Measurements from ENCODE around the gene ARRDC5.
"Not testable (repeated sequence)": the region's sequence is repeated elsewhere in the genome, so short reads cannot be mapped to it uniquely, and the experiment has no call there.

The ARRDC5 gene

GRCh38 chr19:4902796-4903195 is at the start of gene ARRDC5:
TSS of gene ARRDC5 (minus strand) at chr19:4902896. CDS start at chr19:4902825, 71 bp downstream.
- DNase-seq, result no peak

- no peak for DNase-seq
These were observed 49.0 kb upstream of the ARRDC5 start for GRCh38 chr19:4951656-4952055.

- not testable (repeated sequence) for DNase-seq
These were observed 48.0 kb upstream of the ARRDC5 start for GRCh38 chr19:4950650-4951049.

GRCh38 chr19:4941638-4942169 is 39.0 kb upstream of the ARRDC5 start:
- not testable (repeated sequence) for DNase-seq

GRCh38 chr19:4939466-4939865 is 36.8 kb upstream of the ARRDC5 start:
- DNase-seq, result no peak

GRCh38 chr19:4938461-4938860 is 35.8 kb upstream of the ARRDC5 start:
- not testable (repeated sequence) for DNase-seq

GRCh38 chr19:4937060-4937459 is 34.4 kb upstream of the ARRDC5 start:
- DNase-seq, result no peak

GRCh38 chr19:4935444-4935843 is 32.7 kb upstream of the ARRDC5 start:
- no peak for DNase-seq

- DNase-seq, result no peak
These were observed 30.8 kb upstream of the ARRDC5 start for GRCh38 chr19:4933528-4933927.

- no peak for DNase-seq
These were observed 30.0 kb upstream of the ARRDC5 start for GRCh38 chr19:4932711-4933110.

- no peak for DNase-seq
These were observed 28.0 kb upstream of the ARRDC5 start for GRCh38 chr19:4930664-4931063.

GRCh38 chr19:4929186-4929585 is 26.5 kb upstream of the ARRDC5 start:
- DNase-seq, result no peak

GRCh38 chr19:4923276-4923747 is 20.6 kb upstream of the ARRDC5 start:
- DNase-seq, result no peak

GRCh38 chr19:4922530-4923275 is 20.0 kb upstream of the ARRDC5 start:
- no peak for DNase-seq

GRCh38 chr19:4916292-4917082 is 13.8 kb upstream of the ARRDC5 start:
- no peak for DNase-seq

GRCh38 chr19:4914736-4915501 is 12.2 kb upstream of the ARRDC5 start:
- DNase-seq, result no peak

- no peak for DNase-seq
These were observed 11.5 kb upstream of the ARRDC5 start for GRCh38 chr19:4913996-4914735.

GRCh38 chr19:4911786-4912672 is 9.3 kb upstream of the ARRDC5 start:
- peak; percentile 41 for DNase-seq

GRCh38 chr19:4911314-4911713 is 8.6 kb upstream of the ARRDC5 start:
- no peak for DNase-seq

- no peak for DNase-seq
These were observed 8.0 kb upstream of the ARRDC5 start for GRCh38 chr19:4910594-4911281.

Data from NCI-H526 treated with DMSO at 0.1 percent for 48 hours (cell line).